Right lobe of liver (tissue), 4 donors: ENCODE results near the gene ITGA2.

Source experiments
- POLR2A ChIP-seq: fragments of 450-650 bp; IDR thresholded peaks from one replicate; pipeline ENCODE4 v1.6.1; 2017; ENCODE audit warnings: antibody characterized with exemption, mild to moderate bottlenecking
- TF ChIP-seq, protein P1 (sequence below), 4 donors: fragments of 200-600 bp in 3 of 4; fragments of 450-650 bp in 1 of 4; IDR thresholded peaks; one replicate each; pipeline versions ENCODE4 v1.5.1 to v1.8.0; 2016 to 2022; ENCODE audit warnings: antibody characterized with exemption in 4 of 4, mild to moderate bottlenecking in 2 of 4
- donor health status: DM: no; HTN: no; CAD: no.
- donor health status: DM: no; HTN: no; CAD: no.
- donor health status: DM: no; HTN: yes; CAD: no.

GRCh38 chr5:52947851-52948250, 41.3 kb upstream of the ITGA2 start:
- TF ChIP-seq POLR2A = no peak
- TF ChIP-seq, protein P1, sequence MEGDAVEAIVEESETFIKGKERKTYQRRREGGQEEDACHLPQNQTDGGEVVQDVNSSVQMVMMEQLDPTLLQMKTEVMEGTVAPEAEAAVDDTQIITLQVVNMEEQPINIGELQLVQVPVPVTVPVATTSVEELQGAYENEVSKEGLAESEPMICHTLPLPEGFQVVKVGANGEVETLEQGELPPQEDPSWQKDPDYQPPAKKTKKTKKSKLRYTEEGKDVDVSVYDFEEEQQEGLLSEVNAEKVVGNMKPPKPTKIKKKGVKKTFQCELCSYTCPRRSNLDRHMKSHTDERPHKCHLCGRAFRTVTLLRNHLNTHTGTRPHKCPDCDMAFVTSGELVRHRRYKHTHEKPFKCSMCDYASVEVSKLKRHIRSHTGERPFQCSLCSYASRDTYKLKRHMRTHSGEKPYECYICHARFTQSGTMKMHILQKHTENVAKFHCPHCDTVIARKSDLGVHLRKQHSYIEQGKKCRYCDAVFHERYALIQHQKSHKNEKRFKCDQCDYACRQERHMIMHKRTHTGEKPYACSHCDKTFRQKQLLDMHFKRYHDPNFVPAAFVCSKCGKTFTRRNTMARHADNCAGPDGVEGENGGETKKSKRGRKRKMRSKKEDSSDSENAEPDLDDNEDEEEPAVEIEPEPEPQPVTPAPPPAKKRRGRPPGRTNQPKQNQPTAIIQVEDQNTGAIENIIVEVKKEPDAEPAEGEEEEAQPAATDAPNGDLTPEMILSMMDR (IDR thresholded peaks at IDR 0.05) = no peak
